Measurements from ENCODE around the gene TMEM9.

TMEM9 gene

GRCh38 chr1:201126463-201126831 is 27.8 kb downstream of the TMEM9 start:
- no peak for FAIRE-seq

- FAIRE-seq, result peak; percentile 61
Observed at GRCh38 chr1:201125800-201126199, 28.5 kb downstream of the TMEM9 start.

GRCh38 chr1:201125019-201125418 is 29.3 kb downstream of the TMEM9 start:
- FAIRE-seq, result no peak

- FAIRE-seq, result no peak
Observed at GRCh38 chr1:201123866-201124265, 30.4 kb downstream of the TMEM9 start.

- FAIRE-seq, result no peak
Observed at GRCh38 chr1:201122321-201122957, 31.8 kb downstream of the TMEM9 start.

GRCh38 chr1:201119206-201120197 is 34.8 kb downstream of the TMEM9 start:
- no peak for FAIRE-seq

- no peak for FAIRE-seq
Observed at GRCh38 chr1:201116091-201116490, 38.2 kb downstream of the TMEM9 start.

GRCh38 chr1:201115390-201115937 is 38.8 kb downstream of the TMEM9 start:
- FAIRE-seq, result no peak

GRCh38 chr1:201114245-201115131 is 39.8 kb downstream of the TMEM9 start:
- peak; percentile 59 for FAIRE-seq

- FAIRE-seq, result no peak
Observed at GRCh38 chr1:201113451-201114244, 40.6 kb downstream of the TMEM9 start.

GRCh38 chr1:201112926-201113325 is 41.3 kb downstream of the TMEM9 start:
- FAIRE-seq, result no peak

- no peak for FAIRE-seq
Observed at GRCh38 chr1:201112173-201112731, 42.0 kb downstream of the TMEM9 start, which contains the start of gene CACNA1S. Gene CACNA1S (minus strand): TSS chr1:201112426. CDS start chr1:201112339, 87 bp downstream.

- FAIRE-seq, result no peak
Observed at GRCh38 chr1:201111672-201112071, 42.6 kb downstream of the TMEM9 start.

GRCh38 chr1:201111156-201111555 is 43.1 kb downstream of the TMEM9 start:
- no peak for FAIRE-seq

GRCh38 chr1:201110616-201111015 is 43.7 kb downstream of the TMEM9 start:
- FAIRE-seq, result no peak

GRCh38 chr1:201110138-201110537 is 44.1 kb downstream of the TMEM9 start:
- no peak for FAIRE-seq

- FAIRE-seq, result no peak
Observed at GRCh38 chr1:201109651-201110050, 44.6 kb downstream of the TMEM9 start.

GRCh38 chr1:201108614-201109013 is 45.7 kb downstream of the TMEM9 start:
- no peak for FAIRE-seq

- FAIRE-seq, result no peak
Observed at GRCh38 chr1:201105688-201106087, 48.6 kb downstream of the TMEM9 start.

- FAIRE-seq, result no peak
Observed at GRCh38 chr1:201104141-201104540, 50.1 kb downstream of the TMEM9 start.

- FAIRE-seq, result no peak
Observed at GRCh38 chr1:201103666-201104065, 50.6 kb downstream of the TMEM9 start.

All from endometrium (tissue), 2 donors.